Aorta (tissue), 5 donors: Measurements from ENCODE around the gene CLDN12. TPM values are rescaled to one million over a fixed set of nuclear protein-coding genes. Genes with fewer than 3 reads are reported as not detected.
A peak's percentile ranks its signal among the peaks of the same experiment; 100 is the strongest.

ENCODE experiments used
- ATAC-seq: fragments of 200-7000 bp; cut with Tn5 transposase; one replicate; pipeline ENCODE4 v1.9.1; 2022; ENCODE audit warnings: moderate library complexity; ENCODE audit not compliant: low FRiP score
- DNase-seq, 2 donors: peaks; one replicate each; pipeline ENCODE4 v3.0.0-alpha.2; 2020
- H3K27ac ChIP-seq, 2 donors: one replicate each; pipeline ENCODE4 v1.5.1; 2013; ENCODE audit warnings: low read length in 2 of 2, mild to moderate bottlenecking in 2 of 2, moderate library complexity in 2 of 2, control low read depth in 1 of 2, inconsistent platforms in 1 of 2, low read depth in 1 of 2
- H3K27me3 ChIP-seq, 2 donors: one replicate each; pipeline ENCODE4 v1.6.1; 2013; ENCODE audit warnings: control low read depth in 1 of 2, low read length in 1 of 2, mild to moderate bottlenecking in 1 of 2, moderate library complexity in 1 of 2; ENCODE audit not compliant: insufficient read depth in 2 of 2, control insufficient read depth in 1 of 2
- H3K36me3 ChIP-seq, 2 donors: one replicate each; pipeline ENCODE4 v1.6.1; 2013; ENCODE audit warnings: control low read depth in 1 of 2, low read length in 1 of 2, mild to moderate bottlenecking in 1 of 2; ENCODE audit not compliant: insufficient read depth in 2 of 2, control insufficient read depth in 1 of 2
- H3K4me1 ChIP-seq, 2 donors: one replicate each; pipeline ENCODE4 v1.6.1; 2013; ENCODE audit warnings: low read length in 2 of 2, control low read depth in 1 of 2, mild to moderate bottlenecking in 1 of 2, moderate library complexity in 1 of 2; ENCODE audit not compliant: insufficient read depth in 2 of 2, control insufficient read depth in 1 of 2
- H3K4me3 ChIP-seq, 2 donors: one replicate each; pipeline ENCODE4 v1.5.1; 2013; ENCODE audit warnings: low read length in 2 of 2, control low read depth in 1 of 2, mild to moderate bottlenecking in 1 of 2
- H3K9me3 ChIP-seq: one replicate; pipeline ENCODE4 v1.6.1; 2013; ENCODE audit warnings: mild to moderate bottlenecking, low read length; ENCODE audit not compliant: control insufficient read depth
- WGBS, 2 donors: extraction: QIAGEN DNeasy Blood & Tissue Kit; methylation state at CpG; one replicate each; pipeline ENCODE4 v1.1.7; 2013; 5-methylcytosine and 5-hydroxymethylcytosine counted together
- intact Hi-C, 2 donors: fragments of 100-400 bp; cut with DNase I; formaldehyde crosslinking; loops; one replicate each; pipeline versions ENCODE4 v1.14.2 to v1.15.0; 2022
- long read RNA-seq, 2 donors: library from polyadenylated mRNA; unstranded; transcript quantifications; one replicate each; pipeline ENCODE4 v2.0.0, GENCODE V29; 2020 to 2021
- polyA plus RNA-seq, 2 donors: library from polyadenylated mRNA; stranded (reverse); fragments of 200-250 nt; gene quantifications; one replicate each; pipeline ENCODE4 v1.2.3, GENCODE V29; 2013
- total RNA-seq, 2 donors: library from RNA; stranded (reverse); fragmentation: NEBNext Ultra II Directional; extraction: Animal tissue kit (Norgen Biotek cat#: 25700); gene quantifications; one replicate each; pipeline ENCODE4 v1.2.1, GENCODE V29; 2021
- donor health status: healthy with polysubstance abuse.
- donor health status: Bipolar disorder and iron deficiency.
- donor health status: DM: no; HTN: no; CAD: no.
- donor health status: DM: no; HTN: no; CAD: no.
- donor health status: DM: yes; HTN: yes; CAD: no.

CLDN12 gene
- total RNA-seq = 10 to 100 TPM; 29.0 to 35.1 TPM
- 10 to 100 TPM in 1 of 2 donors, 1 to 10 TPM in 1; 8.4 to 20.4 TPM for polyA plus RNA-seq
- long read RNA-seq, donor 1, partial matches to known transcripts = 2 of 5 reads
- long read RNA-seq, donor 1, other reads (novel, unspliced or antisense) = 1 of 5 reads
- long read RNA-seq, donor 2, transcript CLDN12-201 (3 exons, 3,565 nt) = major isoform, 5 of 10 reads
- long read RNA-seq, donor 2, partial matches to known transcripts = 0 of 10 reads
- long read RNA-seq, donor 2, other reads (novel, unspliced or antisense) = 3 of 10 reads

DNA sequence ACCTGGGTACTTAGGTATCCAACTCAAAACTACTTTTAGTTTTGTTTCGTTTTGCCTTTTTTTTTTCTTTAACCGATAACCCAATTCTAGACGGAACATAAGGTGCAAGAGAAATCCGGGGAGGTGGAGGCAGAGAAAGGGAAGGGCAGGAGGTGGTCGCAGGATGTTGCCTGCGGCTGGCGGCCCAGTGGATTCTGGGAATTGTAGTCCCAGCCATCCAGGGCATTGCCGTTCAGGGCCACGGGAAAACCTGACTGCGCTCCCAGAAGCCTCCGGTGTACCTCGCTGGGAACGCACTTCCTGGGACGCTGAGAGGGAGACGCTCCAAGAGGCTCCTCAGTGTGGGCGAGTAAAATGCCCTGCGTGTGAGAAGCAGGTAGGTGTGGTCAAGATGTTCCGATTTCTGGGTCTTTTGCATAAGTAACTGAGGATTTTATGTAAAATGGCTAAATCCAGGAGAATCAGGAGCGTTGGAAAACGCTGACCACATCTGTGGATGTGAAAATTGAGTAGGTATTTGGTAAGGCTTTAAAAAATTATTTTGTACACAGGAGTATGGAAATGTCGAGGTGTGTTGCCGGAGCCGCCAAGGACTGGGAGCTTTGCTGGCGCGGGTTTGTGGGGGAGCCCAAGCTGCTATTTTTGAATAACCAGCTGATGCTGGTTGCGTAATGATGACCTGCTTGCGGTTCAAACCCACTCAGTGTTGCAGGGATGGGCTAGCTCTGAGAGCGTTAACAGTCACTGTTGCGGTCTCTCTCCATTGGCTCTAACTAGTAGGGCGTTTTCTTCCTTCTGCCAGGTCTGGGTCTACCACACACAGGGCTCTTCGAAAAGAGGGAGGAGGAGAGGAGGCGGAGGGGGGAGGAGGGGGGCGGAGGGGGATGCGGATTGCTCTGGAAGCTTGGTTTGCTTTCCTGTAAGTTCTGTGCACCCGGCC lies at the start of gene CLDN12:
Gene CLDN12 (plus strand): TSS at position 288 of the 940 bp plus-strand sequence. CDS start 9,216 bp downstream, outside the sequence.
- WGBS, 2 donors = 0 to 1% methylated on average over 35 of the region's 35 CpGs
- intact Hi-C loops = loop anchor here (1.0 to 2.0 kb wide), 2 partner anchors 57 kb away; partner anchors contain the start of gene GTPBP10 (in 2 of the 2)

DNA sequence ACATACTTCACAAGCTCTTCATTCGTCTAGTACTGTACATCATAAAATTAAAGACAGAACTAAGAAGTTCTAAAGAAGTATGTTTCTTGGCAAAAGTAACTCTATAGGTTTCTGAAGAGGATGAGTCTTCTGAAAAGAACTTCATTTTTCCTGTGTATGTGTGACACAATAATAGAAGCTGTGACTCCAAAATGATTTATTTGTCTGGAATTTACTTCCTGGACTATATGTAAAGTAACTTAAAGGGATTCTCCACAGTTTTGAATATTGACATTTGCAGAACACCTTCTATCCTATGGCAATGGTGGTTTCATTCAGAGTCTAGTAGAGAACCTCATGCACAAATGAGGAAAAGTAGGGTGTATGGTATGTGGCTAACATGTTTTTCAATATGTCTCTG lies 19.8 kb upstream of the CLDN12 start:
- H3K4me3 ChIP-seq = no peak overlapping the region
- H3K27ac ChIP-seq = no peak overlapping the region
- H3K4me1 ChIP-seq = no peaks in the 10 kb centered on the region
- H3K9me3 ChIP-seq = no peaks in the 10 kb centered on the region
- ATAC-seq (no peak), DNase-seq (no peak)
- H3K36me3 ChIP-seq = peaks cover 4 to 10% of the 10 kb centered on the region in 2 donors
- no peaks in the 10 kb centered on the region for H3K27me3 ChIP-seq
- intact Hi-C loops = no loop called here
- 87 to 89% methylated on average over 1 of the region's 1 CpG for WGBS, 2 donors

More for the DNA sequence above, at the start of gene CLDN12:
- Histone ChIP-seq H3K9me3 (no peaks in the 10 kb centered on the region), H3K4me1 (peaks cover 0 to 3% of the 10 kb centered on the region in 2 donors), H3K27me3 (no peaks in the 10 kb centered on the region), H3K4me3 (peak within 1 kb of the TSS; percentile 71 to 94), H3K27ac (peak within 1 kb of the TSS; percentile 55 to 70), H3K36me3 (no peaks in the 10 kb centered on the region)
- DNase-seq (peak; percentile 88 to 93), ATAC-seq (peak; percentile 96)

DNA sequence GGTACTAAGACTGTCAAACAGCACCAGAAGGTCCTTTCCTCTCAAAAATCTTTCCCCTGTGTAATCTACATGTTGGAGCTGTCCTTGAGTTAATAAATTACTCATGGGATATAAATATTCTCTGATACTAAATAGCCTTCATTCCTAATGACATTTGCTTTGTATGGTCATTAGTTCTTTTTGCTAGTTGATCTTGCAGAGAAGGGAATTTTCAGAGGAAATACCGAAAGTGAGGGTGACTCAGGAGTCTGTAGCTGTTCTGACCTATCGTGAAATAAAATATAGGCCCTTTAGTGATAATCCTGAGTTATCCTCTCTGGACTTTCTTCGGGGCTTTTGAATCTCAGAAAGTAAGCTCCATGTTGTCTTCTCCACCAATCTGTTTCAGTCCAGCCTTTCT lies 19.4 kb upstream of the CLDN12 start:
- no peaks in the 10 kb centered on the region for H3K27me3 ChIP-seq
- H3K36me3 ChIP-seq = peaks cover 4 to 10% of the 10 kb centered on the region in 2 donors
- no peak overlapping the region for H3K4me3 ChIP-seq
- intact Hi-C loops = no loop called here
- ATAC-seq (no peak), DNase-seq (no peak)
- WGBS, 2 donors = 74% methylated on average over 3 of the region's 3 CpGs
- H3K4me1 ChIP-seq = no peaks in the 10 kb centered on the region
- H3K9me3 ChIP-seq = no peaks in the 10 kb centered on the region
- H3K27ac ChIP-seq = no peak overlapping the region

DNA sequence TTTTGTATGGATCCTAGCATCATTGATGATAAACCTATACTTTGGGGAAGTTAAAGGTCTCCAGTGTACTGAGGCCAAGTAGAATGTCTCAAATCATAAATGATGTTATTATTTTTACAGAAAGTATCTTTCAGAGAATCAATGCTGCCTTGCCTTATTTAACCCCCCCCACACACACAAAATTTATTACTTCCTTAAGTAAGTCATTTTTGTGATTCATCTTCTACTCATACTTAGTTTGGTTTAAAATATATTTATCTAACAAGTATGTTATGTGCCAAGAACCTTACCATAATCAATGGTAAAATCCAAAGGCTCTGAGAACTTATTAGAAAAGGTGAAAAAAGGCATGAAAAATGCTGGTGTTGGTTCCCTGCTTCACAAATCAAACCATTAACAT lies 18.8 kb upstream of the CLDN12 start:
- Histone ChIP-seq H3K36me3 (peaks cover 1 to 4% of the 10 kb centered on the region in 2 donors), H3K27ac (no peak overlapping the region), H3K4me3 (no peak overlapping the region), H3K4me1 (no peaks in the 10 kb centered on the region), H3K9me3 (no peaks in the 10 kb centered on the region), H3K27me3 (no peaks in the 10 kb centered on the region)
- DNase-seq = no peak
- intact Hi-C loops = no loop called here
- ATAC-seq = no peak

- WGBS, 2 donors = 92 to 93% methylated on average over 2 of the region's 2 CpGs
- H3K36me3 ChIP-seq = peaks cover 1 to 4% of the 10 kb centered on the region in 2 donors
- no peaks in the 10 kb centered on the region for H3K9me3 ChIP-seq
- intact Hi-C loops = no loop called here
- no peak overlapping the region for H3K27ac ChIP-seq
- H3K4me3 ChIP-seq = no peak overlapping the region
- no peaks in the 10 kb centered on the region for H3K27me3 ChIP-seq
- H3K4me1 ChIP-seq = no peaks in the 10 kb centered on the region
- DNase-seq = no peak
- no peak for ATAC-seq
Measured at GRCh38 chr7:90387470-90388240, 15.6 kb upstream of the CLDN12 start.

GRCh38 chr7:90390926-90391325 lies 12.3 kb upstream of the CLDN12 start:
- Histone ChIP-seq H3K36me3 (peaks cover 0 to 1% of the 10 kb centered on the region in 2 donors), H3K4me1 (no peaks in the 10 kb centered on the region), H3K9me3 (no peaks in the 10 kb centered on the region), H3K27ac (no peak overlapping the region), H3K4me3 (no peak overlapping the region), H3K27me3 (no peaks in the 10 kb centered on the region)
- intact Hi-C loops = no loop called here
- no peak for ATAC-seq
- DNase-seq = no peak

DNA sequence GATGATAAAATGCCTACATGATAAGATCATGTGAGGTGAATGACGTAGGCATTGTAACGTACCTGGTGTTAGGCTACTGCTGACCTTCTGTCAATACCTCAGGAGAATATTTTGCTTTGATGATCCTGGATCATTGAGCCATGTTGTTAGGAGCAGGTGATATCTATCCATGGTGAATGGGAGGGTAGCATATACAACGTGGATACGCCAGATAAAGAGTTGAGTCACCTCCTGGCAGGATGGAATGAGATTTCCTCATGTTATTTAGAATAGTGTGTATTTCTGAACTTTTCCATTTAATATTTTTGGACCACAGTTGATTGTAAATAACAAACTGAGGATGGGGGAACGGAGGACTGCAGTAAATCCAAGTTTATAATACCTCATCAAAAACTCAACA lies 11.8 kb upstream of the CLDN12 start:
- 84% methylated on average over 5 of the region's 5 CpGs for WGBS, 2 donors
- intact Hi-C loops = no loop called here
- DNase-seq = no peak
- no peak overlapping the region for H3K4me3 ChIP-seq
- no peak overlapping the region for H3K27ac ChIP-seq
- H3K9me3 ChIP-seq = no peaks in the 10 kb centered on the region
- H3K36me3 ChIP-seq = no peaks in the 10 kb centered on the region
- no peak for ATAC-seq
- H3K27me3 ChIP-seq = no peaks in the 10 kb centered on the region
- no peaks in the 10 kb centered on the region for H3K4me1 ChIP-seq

DNA sequence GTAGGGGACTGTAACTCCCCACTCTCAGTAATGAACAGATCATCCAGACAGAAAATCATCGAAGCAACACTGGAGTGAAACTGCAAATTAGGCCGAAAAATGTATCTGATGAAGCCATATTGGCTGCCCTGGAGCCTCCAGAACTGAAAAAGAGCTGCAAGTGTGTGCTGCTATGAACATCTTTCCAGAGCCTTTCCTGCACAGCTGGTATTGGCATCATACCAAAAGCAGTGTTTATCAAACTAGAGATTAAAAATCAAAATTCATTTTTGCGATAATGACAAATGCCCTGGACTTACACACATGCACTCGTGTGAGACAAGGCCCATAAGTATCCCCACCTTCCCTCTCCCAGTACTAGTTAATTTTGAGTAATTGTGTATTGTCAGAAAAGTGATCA lies 6.8 kb upstream of the CLDN12 start:
- Histone ChIP-seq H3K9me3 (no peaks in the 10 kb centered on the region), H3K36me3 (no peaks in the 10 kb centered on the region), H3K27me3 (no peaks in the 10 kb centered on the region), H3K27ac (no peak overlapping the region), H3K4me3 (no peak overlapping the region), H3K4me1 (no peaks in the 10 kb centered on the region)
- WGBS, 2 donors = 80 to 84% methylated on average over 4 of the region's 4 CpGs
- ATAC-seq (no peak), DNase-seq (no peak)
- intact Hi-C loops = no loop called here
